Testis (tissue), 2 donors: ENCODE measurements around the gene TATDN2.

Experiments
- CTCF ChIP-seq, 3 experiments: fragments of 450-650 bp in 2 of 3; fragments of 200-600 bp in 1 of 3; sonication (generic) in 1 of 3; IDR thresholded peaks; one replicate each; pipeline ENCODE4 v1.5.1; 2016 to 2019; ENCODE audit warnings: antibody characterized with exemption in 3 of 3, mild to moderate bottlenecking in 2 of 3, moderate library complexity in 1 of 3
- POLR2A ChIP-seq: fragments of 450-650 bp; IDR thresholded peaks from one replicate; pipeline ENCODE4 v1.6.1; 2017; ENCODE audit warnings: antibody characterized with exemption, mild to moderate bottlenecking, moderate library complexity

GRCh38 chr3:10240799-10241198, 7.5 kb upstream of the TATDN2 start:
- TF ChIP-seq POLR2A, result no peak
- no peak for TF ChIP-seq CTCF (IDR thresholded peaks at IDR 0.05)
